Panc1 (cell line): ENCODE results near the gene SNX24. TPM values are rescaled to one million over a fixed set of nuclear protein-coding genes. Genes with fewer than 3 reads are reported as not detected.

ENCODE experiments used
- ATAC-seq: fragments of 200-7000 bp; cut with Tn5 transposase; 2 replicates; pipeline ENCODE4 v1.9.1; 2020; ENCODE audit warnings: mild to moderate bottlenecking, moderate library complexity
- BruUV-seq: library from RNA; stranded (reverse); fragments of 400-500 nt; replicated peaks from 2 replicates; lab custom pipeline; 2021; lab: Mats Ljungman, UMichigan
- CTCF ChIA-PET: fragments of 300-600 bp; sonication (Branson Sonifier 250); formaldehyde crosslinking; loops from one replicate; lab custom pipeline; 2022; ENCODE audit warnings: antibody characterized with exemption; lab: Charles Lee
- POLR2A ChIA-PET: fragments of 300-600 bp; sonication (Branson Sonifier 250); formaldehyde crosslinking; loops from one replicate; lab custom pipeline; 2022; ENCODE audit warnings: antibody characterized with exemption; lab: Charles Lee
- DNase-seq: peaks from one replicate; pipeline ENCODE4 v3.0.0-alpha.2; 2010; ENCODE audit warnings: low read depth, low spot score
- H3K27ac ChIP-seq: 2 replicates; pipeline ENCODE4 v1.5.1; 2011; ENCODE audit warnings: mild to moderate bottlenecking, low read length, inconsistent platforms
- H3K27me3 ChIP-seq: fragments of 200-500 bp; sonication (Bioruptor generic); 2 replicates; pipeline ENCODE4 v1.6.0; 2014; ENCODE audit warnings: low read length, inconsistent platforms; ENCODE audit not compliant: control insufficient read depth, insufficient read depth
- H3K36me3 ChIP-seq: fragments of 200-500 bp; sonication (Bioruptor generic); 2 replicates; pipeline ENCODE4 v1.5.1; 2014; ENCODE audit warnings: inconsistent platforms, mild to moderate bottlenecking, low read length, moderate library complexity; ENCODE audit not compliant: control insufficient read depth, insufficient read depth
- H3K4me1 ChIP-seq: 2 replicates; pipeline ENCODE4 v1.5.1; 2011; ENCODE audit warnings: inconsistent platforms, mild to moderate bottlenecking, low read length, moderate library complexity; ENCODE audit not compliant: control insufficient read depth, insufficient read depth
- H3K4me3 ChIP-seq, 2 experiments: 2 replicates each; pipeline ENCODE4 v1.5.1; 2011 to 2012; ENCODE audit warnings: low read depth in 2 of 2, low read length in 2 of 2, mild to moderate bottlenecking in 2 of 2, inconsistent platforms in 1 of 2, moderate library complexity in 1 of 2
- H3K9me3 ChIP-seq: fragments of 200-500 bp; sonication (Bioruptor generic); 2 replicates; pipeline ENCODE4 v1.5.1; 2014; ENCODE audit warnings: low read depth, mild to moderate bottlenecking, inconsistent platforms, low read length, moderate library complexity; ENCODE audit not compliant: control insufficient read depth, insufficient read depth
- POLR2AphosphoS5 ChIP-seq: IDR thresholded peaks from 2 replicates; pipeline ENCODE4 v1.6.1; 2012; ENCODE audit warnings: mild to moderate bottlenecking, low read depth, low read length, moderate library complexity
- SIN3A ChIP-seq: IDR thresholded peaks from 2 replicates; pipeline ENCODE4 v1.6.1; 2012; ENCODE audit warnings: low read depth, mild to moderate bottlenecking, low read length, moderate library complexity, borderline replicate concordance; ENCODE audit not compliant: insufficient read depth
- TCF7L2 ChIP-seq: IDR thresholded peaks from 2 replicates; pipeline ENCODE4 v1.6.1; 2011; ENCODE audit warnings: mild to moderate bottlenecking, low read depth, low read length, inconsistent platforms
- in situ Hi-C: cut with HindIII; loops from 2 replicates; pipeline ENCODE4 v1.10.0; 2016; ENCODE audit warnings: low sequenced_read_pairs, low pct_unique_long_range_greater_than_20kb
- intact Hi-C: fragments of 100-400 bp; cut with micrococcal nuclease; formaldehyde crosslinking; loops from one replicate; pipeline ENCODE4 v1.10.0; 2022; ENCODE audit not compliant: unreplicated experiment
- total RNA-seq: library from RNA; stranded (reverse); gene quantifications from one replicate; pipeline ENCODE4 v1.2.1, GENCODE V29; 2021; ENCODE audit not compliant: unreplicated experiment
- TF ChIP-seq, protein P1 (sequence below), 2 experiments: IDR thresholded peaks; 2 replicates each; pipeline ENCODE4 v1.6.1; 2011 to 2012; ENCODE audit warnings: low read depth in 2 of 2, control low read depth in 1 of 2, low read length in 1 of 2, mild to moderate bottlenecking in 1 of 2, moderate library complexity in 1 of 2; ENCODE audit not compliant: insufficient read depth in 1 of 2
- TF ChIP-seq, protein P2 (sequence below): fragments of 450-650 bp; IDR thresholded peaks from 2 replicates; pipeline ENCODE4 v1.5.1; 2017; ENCODE audit warnings: mild to moderate bottlenecking

The SNX24 gene
- total RNA-seq, 1 experiment from 2014 or later, result 32.8 TPM

- Histone ChIP-seq H3K27ac (no peak overlapping the region), H3K4me3 (no peak overlapping the region), H3K4me1 (no peaks in the 10 kb centered on the region), H3K27me3 (no peaks in the 10 kb centered on the region), H3K9me3 (no peaks in the 10 kb centered on the region), H3K36me3 (no peaks in the 10 kb centered on the region)
- ATAC-seq (no peak), DNase-seq (no peak)
- in situ Hi-C loops (no loop called here), intact Hi-C loops (no loop called here)
- TF ChIP-seq, protein P1, sequence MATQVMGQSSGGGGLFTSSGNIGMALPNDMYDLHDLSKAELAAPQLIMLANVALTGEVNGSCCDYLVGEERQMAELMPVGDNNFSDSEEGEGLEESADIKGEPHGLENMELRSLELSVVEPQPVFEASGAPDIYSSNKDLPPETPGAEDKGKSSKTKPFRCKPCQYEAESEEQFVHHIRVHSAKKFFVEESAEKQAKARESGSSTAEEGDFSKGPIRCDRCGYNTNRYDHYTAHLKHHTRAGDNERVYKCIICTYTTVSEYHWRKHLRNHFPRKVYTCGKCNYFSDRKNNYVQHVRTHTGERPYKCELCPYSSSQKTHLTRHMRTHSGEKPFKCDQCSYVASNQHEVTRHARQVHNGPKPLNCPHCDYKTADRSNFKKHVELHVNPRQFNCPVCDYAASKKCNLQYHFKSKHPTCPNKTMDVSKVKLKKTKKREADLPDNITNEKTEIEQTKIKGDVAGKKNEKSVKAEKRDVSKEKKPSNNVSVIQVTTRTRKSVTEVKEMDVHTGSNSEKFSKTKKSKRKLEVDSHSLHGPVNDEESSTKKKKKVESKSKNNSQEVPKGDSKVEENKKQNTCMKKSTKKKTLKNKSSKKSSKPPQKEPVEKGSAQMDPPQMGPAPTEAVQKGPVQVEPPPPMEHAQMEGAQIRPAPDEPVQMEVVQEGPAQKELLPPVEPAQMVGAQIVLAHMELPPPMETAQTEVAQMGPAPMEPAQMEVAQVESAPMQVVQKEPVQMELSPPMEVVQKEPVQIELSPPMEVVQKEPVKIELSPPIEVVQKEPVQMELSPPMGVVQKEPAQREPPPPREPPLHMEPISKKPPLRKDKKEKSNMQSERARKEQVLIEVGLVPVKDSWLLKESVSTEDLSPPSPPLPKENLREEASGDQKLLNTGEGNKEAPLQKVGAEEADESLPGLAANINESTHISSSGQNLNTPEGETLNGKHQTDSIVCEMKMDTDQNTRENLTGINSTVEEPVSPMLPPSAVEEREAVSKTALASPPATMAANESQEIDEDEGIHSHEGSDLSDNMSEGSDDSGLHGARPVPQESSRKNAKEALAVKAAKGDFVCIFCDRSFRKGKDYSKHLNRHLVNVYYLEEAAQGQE (IDR thresholded peaks at IDR 0.05; ENCODE audit: insufficient read depth in 1 of 2, low read depth in 2 of 2, low read length in 1 of 2), result no peak
- TF ChIP-seq TCF7L2, result no peak
- no peak for TF ChIP-seq POLR2AphosphoS5
- TF ChIP-seq, protein P2, sequence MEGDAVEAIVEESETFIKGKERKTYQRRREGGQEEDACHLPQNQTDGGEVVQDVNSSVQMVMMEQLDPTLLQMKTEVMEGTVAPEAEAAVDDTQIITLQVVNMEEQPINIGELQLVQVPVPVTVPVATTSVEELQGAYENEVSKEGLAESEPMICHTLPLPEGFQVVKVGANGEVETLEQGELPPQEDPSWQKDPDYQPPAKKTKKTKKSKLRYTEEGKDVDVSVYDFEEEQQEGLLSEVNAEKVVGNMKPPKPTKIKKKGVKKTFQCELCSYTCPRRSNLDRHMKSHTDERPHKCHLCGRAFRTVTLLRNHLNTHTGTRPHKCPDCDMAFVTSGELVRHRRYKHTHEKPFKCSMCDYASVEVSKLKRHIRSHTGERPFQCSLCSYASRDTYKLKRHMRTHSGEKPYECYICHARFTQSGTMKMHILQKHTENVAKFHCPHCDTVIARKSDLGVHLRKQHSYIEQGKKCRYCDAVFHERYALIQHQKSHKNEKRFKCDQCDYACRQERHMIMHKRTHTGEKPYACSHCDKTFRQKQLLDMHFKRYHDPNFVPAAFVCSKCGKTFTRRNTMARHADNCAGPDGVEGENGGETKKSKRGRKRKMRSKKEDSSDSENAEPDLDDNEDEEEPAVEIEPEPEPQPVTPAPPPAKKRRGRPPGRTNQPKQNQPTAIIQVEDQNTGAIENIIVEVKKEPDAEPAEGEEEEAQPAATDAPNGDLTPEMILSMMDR, result no peak
- TF ChIP-seq SIN3A, result no peak
- ChIA-PET CTCF (no interaction called here), POLR2A (no interaction called here)
- no TSS peak for BruUV-seq
These were observed 150.7 kb downstream of the SNX24 start for GRCh38 chr5:122996091-122996490.

DNA sequence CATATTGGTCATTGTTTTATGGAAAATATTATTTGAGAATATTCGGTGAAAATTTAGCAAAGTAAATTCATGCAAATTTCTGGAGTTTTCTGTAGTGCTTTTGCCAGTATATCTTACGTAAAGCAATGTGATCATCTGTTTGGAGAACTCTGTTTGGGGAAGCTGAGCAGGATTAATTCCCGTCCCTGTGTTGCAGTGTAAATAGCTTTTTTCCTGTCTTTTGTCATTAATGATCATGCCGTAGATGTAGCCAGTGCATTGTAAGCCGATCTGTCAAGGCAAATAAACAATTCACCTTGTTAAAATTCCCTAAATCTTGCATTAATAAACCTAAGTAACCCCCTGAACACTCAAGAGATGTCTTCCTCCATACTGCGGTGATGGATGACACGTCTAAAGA, 151.9 kb downstream of the SNX24 start:
- no peak for ATAC-seq
- CTCF ChIA-PET, result no interaction called here
- BruUV-seq, result no TSS peak
- Histone ChIP-seq H3K9me3 (no peaks in the 10 kb centered on the region), H3K36me3 (no peaks in the 10 kb centered on the region; the same call in 1 of the 2 replicates), H3K27me3 (no peaks in the 10 kb centered on the region), H3K4me3 (no peak overlapping the region), H3K27ac (no peak overlapping the region), H3K4me1 (no peaks in the 10 kb centered on the region)
- TF ChIP-seq, protein P1 (IDR thresholded peaks at IDR 0.05; ENCODE audit: insufficient read depth in 1 of 2, low read depth in 2 of 2, low read length in 1 of 2), result no peak
- TF ChIP-seq SIN3A (no peak), POLR2AphosphoS5 (no peak), TCF7L2 (no peak)
- TF ChIP-seq, protein P2, result no peak
- POLR2A ChIA-PET, result no interaction called here
- in situ Hi-C loops (no loop called here), intact Hi-C loops (no loop called here)
- no peak for DNase-seq
